NCI-H1417 treated with DMSO at 0.1 percent for 48 hours (cell line): ENCODE results near the gene DACT3.

Experiments
- DNase-seq: peaks from one replicate; lab custom pipeline; 2025; lab: John Stamatoyannopoulos, UW

Gene DACT3, protein sequence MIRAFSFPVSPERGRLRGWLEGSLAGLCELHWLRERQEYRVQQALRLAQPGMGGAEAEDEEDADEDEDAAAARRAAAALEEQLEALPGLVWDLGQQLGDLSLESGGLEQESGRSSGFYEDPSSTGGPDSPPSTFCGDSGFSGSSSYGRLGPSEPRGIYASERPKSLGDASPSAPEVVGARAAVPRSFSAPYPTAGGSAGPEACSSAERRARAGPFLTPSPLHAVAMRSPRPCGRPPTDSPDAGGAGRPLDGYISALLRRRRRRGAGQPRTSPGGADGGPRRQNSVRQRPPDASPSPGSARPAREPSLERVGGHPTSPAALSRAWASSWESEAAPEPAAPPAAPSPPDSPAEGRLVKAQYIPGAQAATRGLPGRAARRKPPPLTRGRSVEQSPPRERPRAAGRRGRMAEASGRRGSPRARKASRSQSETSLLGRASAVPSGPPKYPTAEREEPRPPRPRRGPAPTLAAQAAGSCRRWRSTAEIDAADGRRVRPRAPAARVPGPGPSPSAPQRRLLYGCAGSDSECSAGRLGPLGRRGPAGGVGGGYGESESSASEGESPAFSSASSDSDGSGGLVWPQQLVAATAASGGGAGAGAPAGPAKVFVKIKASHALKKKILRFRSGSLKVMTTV

DNA sequence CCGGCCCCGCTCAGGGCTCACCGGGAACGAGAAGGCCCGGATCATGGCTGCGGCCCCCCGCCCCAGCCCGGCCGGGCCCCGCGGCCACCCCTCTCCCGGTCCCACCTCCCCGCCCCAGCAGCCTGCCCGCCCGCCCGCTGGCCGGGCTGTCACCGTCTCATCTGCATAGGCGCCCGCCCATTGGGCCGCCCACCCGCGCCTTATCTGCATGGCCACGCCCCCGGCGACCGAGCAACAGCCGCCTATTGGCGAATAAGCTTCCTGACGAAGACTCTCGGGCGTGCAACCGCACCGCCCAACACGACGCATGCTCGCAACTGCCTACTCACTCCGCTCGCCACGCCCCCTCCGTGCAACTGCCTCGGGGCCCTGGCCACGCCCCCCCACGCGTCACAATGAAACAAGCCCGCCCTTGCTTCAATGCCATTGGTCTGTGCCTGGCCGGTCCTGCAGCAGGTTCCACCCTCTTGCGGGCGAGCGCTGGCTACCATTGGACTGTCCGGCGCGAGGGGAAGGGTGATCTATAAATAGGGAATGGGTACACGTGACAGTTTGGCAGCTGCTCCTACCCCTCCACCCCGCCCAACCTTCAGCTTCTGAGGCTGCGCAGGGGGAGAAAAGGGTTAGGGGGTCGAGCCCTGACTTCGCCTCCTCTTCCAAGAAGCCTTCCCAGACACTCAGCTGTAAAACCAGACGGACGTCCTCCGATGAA is at the start of gene DACT3:
DACT3 (minus strand) TSS at position 163 of the 712 bp plus-strand sequence; CDS start at position 45, 118 bp downstream.
- DNase-seq: peak; percentile 96

- DNase-seq: no peak
These were observed 49.7 kb upstream of the DACT3 start for GRCh38 chr19:46710687-46711086.

GRCh38 chr19:46704379-46705076 is 43.5 kb upstream of the DACT3 start:
- DNase-seq: no peak

DNA sequence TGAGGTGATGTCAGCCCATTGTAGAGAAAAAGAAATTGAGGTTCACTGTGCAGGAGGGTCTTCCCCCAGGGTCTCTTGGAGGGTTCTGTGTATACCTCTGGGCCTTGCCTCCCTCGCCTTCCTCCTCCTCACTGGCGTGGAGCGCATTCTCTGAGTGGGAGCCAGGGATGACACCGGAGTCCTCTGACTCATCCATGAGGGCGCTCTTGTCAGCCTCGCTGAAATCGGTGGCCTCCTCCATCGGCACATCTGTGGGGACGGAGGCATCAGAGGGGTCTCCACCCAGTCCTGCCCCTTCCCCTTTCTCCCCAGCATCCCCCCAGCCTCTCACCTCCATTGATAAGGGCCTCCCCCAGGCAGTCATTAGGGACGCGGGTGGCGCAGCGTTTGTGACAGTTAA is 39.7 kb upstream of the DACT3 start:
- DNase-seq: no peak

- no peak for DNase-seq
These were observed 37.7 kb upstream of the DACT3 start for GRCh38 chr19:46698395-46699321.

DNA sequence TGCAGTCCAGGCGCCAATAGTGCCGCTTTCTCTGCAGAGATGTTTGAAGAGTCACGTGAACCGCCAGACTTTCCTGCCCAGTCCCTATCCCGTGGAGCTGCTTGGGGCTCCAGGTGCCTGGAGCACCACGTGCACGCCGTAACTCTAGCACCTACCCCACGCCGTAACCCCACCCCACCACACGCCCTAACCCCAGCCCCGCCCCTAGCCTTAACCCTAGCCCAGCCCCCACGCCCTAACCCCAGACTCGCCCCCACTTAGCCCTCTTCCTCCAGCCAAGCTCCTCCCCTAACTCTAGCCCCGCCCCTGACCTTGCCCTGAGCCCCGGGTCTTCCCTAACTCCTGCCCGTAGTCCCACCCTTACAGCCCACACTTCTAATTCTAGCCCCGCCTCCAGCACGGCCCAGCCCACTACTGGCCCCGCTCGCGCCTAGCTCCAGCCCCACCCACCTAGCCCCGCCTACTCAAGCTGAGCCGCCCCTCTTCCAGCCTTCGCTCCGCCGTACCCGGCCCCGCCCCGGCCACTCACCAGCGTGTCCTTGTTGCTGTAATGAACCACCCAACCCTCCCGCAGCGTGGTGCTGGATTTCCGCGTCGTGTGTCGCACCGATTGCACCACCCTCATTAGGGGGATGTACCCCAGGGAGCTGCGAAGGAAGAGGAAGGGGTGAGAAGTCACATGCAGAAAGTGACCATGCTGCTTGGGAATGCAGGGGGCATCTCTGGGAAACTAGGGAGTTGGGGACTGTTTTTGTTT is 36.4 kb upstream of the DACT3 start:
- DNase-seq: no peak

- no peak for DNase-seq
These were observed 35.9 kb upstream of the DACT3 start for GRCh38 chr19:46696866-46697203.

- no peak for DNase-seq
These were observed 35.1 kb upstream of the DACT3 start for GRCh38 chr19:46696052-46696451.

GRCh38 chr19:46693760-46694159 is 32.8 kb upstream of the DACT3 start:
- DNase-seq: no peak

GRCh38 chr19:46692918-46693722 is 32.1 kb upstream of the DACT3 start:
- no peak for DNase-seq

- no peak for DNase-seq
These were observed 31.0 kb upstream of the DACT3 start for GRCh38 chr19:46691948-46692347.

DNA sequence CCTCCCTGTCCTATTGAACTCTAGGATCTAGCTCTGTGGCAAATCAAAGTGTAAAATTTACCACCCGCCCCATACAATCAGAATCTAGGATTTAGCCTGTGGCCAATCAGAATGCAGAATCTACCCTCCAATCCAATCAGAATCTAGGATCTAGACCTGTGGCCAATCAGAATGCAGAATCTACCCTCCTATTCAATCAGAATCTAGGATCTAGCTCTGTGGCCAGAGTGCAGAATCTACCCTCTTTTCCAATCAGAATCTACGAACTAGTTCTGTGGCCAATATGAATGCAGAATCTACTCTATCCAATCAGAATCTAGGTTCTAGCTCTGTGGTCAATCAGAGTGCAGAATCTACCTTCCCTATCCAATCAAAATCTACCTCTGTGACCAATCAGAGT is 30.1 kb upstream of the DACT3 start:
- DNase-seq: no peak

- DNase-seq: no peak
These were observed 28.4 kb upstream of the DACT3 start for GRCh38 chr19:46689358-46689757.

DNA sequence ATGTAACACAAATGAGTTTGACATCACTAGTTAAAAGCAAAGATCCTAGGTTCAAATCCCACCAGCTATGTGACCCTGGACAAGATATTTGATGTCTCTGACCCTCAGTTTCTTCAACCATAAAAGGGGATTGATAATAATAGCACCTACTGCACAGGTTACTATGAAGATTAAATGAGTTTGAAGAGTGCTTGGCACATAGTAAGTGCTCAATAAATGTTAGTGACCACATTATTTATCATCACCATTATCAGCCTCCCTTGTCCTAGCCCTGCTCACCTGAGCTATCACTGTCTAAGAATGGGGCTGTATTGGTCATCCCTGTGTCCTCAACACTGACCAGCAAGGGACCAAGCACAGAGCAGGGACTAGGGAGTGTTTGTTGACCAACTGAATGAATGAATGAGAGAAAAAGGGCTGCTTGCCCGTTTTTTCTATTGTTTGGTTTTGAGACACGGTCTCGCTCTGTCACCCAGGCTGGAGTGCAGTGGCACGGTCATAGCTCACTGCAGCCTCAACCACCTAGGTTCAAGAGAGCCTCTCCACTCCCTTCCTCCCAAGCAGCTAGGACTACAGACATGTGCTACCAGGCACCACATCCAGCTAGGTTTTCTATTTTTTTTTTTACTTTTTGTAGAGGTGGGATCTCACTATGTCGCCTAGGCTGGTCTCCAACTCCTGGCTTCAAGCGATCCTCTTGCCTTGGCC is 26.6 kb upstream of the DACT3 start:
- no peak for DNase-seq

GRCh38 chr19:46685189-46685588 is 24.2 kb upstream of the DACT3 start:
- no peak for DNase-seq

DNA sequence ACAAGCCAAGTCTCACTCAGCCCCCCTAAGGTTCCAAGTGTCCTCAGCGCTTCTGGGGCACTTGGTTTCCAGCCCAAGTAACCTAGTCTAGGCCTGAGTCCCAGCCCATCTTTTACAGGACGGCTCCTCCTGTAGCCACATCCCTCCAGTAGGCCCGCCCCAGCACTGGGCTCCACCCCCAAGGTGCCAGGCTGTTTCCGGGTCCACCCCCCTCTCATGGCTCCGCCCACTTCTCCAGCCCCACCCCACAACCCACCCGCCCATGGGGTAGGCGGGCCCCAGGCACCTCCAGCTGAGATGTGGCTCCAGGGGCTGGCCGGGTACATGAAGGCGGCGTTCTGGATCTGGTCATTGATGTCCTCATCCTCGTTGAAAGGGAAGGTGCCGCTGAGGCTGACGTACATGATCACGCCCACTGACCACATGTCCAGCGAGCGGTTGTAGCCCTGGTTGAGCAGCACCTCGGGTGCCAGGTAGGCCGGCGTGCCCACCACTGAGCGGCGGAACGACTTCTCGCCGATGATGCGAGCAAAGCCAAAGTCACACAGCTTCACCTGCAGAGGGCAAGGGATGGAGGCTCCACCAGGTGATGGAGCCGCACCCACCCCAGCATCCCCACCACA is 17.2 kb upstream of the DACT3 start:
- no peak for DNase-seq

GRCh38 chr19:46674416-46675178 is 13.6 kb upstream of the DACT3 start:
- no peak for DNase-seq

DNA sequence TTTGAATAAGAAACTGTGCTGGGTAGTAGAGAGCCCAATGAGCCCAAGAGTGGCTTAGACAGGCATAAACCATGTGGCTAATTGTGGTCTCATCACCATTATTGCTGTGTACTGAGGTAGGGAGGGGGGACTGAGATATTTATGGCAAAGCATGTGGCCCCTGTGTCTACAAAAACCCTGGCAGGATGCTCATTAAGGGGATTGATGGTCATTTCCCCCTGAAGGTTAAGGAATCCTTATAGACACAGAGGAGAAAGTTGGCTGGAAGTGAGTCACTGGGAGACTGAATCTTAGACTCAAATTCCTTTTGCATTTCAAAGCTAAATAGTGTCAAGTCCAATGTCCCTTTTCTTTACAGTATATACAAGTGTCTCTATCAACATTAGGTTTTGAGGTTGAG is 9.8 kb upstream of the DACT3 start:
- DNase-seq: no peak
